Stimulated activated CD4-positive, alpha-beta T cell treated with anti-CD3 and anti-CD28 coated beads, Interleukin-4, amount 100 ng/mL, for 1 hour (primary cell): ENCODE data around the gene REC114.

Experiments
- DNase-seq: peaks from one replicate; pipeline ENCODE4 v3.0.0-alpha.2; 2020

REC114 gene

GRCh38 chr15:73582851-73583379 is 140.0 kb downstream of the REC114 start:
- DNase-seq: no peak

- no peak for DNase-seq
These were observed 140.6 kb downstream of the REC114 start for GRCh38 chr15:73583544-73583943.

GRCh38 chr15:73584699-73585420 is 141.9 kb downstream of the REC114 start:
- no peak for DNase-seq

- DNase-seq: no peak
These were observed 143.1 kb downstream of the REC114 start for GRCh38 chr15:73585871-73586654.

- DNase-seq: no peak
These were observed 146.8 kb downstream of the REC114 start for GRCh38 chr15:73589766-73590165.

- DNase-seq: no peak
These were observed 147.3 kb downstream of the REC114 start for GRCh38 chr15:73590263-73590662.

- no peak for DNase-seq
These were observed 150.5 kb downstream of the REC114 start for GRCh38 chr15:73593304-73594074.

GRCh38 chr15:73594109-73594508 is 151.1 kb downstream of the REC114 start:
- DNase-seq: no peak

GRCh38 chr15:73596174-73596573 is 153.2 kb downstream of the REC114 start:
- no peak for DNase-seq

- DNase-seq: no peak
These were observed 154.2 kb downstream of the REC114 start for GRCh38 chr15:73597036-73597638.

GRCh38 chr15:73598530-73599160 is 155.7 kb downstream of the REC114 start:
- DNase-seq: no peak

GRCh38 chr15:73599934-73600333 is 157.0 kb downstream of the REC114 start:
- DNase-seq: no peak

- DNase-seq: no peak
These were observed 157.7 kb downstream of the REC114 start for GRCh38 chr15:73600413-73601335.

- no peak for DNase-seq
These were observed 158.8 kb downstream of the REC114 start for GRCh38 chr15:73601451-73602445.

GRCh38 chr15:73602446-73602843 is 159.5 kb downstream of the REC114 start:
- DNase-seq: no peak

- no peak for DNase-seq
These were observed 160.0 kb downstream of the REC114 start for GRCh38 chr15:73602992-73603391.

- DNase-seq: no peak
These were observed 161.5 kb downstream of the REC114 start for GRCh38 chr15:73604477-73604876.

GRCh38 chr15:73605759-73606436 is 162.9 kb downstream of the REC114 start:
- DNase-seq: no peak

GRCh38 chr15:73607405-73607804 is 164.4 kb downstream of the REC114 start:
- DNase-seq: no peak
